Activated naive CD8-positive, alpha-beta T cell treated with anti-CD3 and anti-CD28 coated beads, Interleukin-2, amount 50 U/mL, for 16 hours (primary cell): ENCODE results near the gene PRKN.

Experiments used
- DNase-seq: peaks from one replicate; pipeline ENCODE4 v3.0.0-alpha.2; 2020; ENCODE audit warnings: low read depth, low spot score

The PRKN gene

GRCh38 chr6:161817881-161818280 is 909.7 kb downstream of the PRKN start:
- DNase-seq: no peak

- DNase-seq: no peak
These were observed 911.6 kb downstream of the PRKN start for GRCh38 chr6:161815965-161816364.

- no peak for DNase-seq
These were observed 914.4 kb downstream of the PRKN start for GRCh38 chr6:161813156-161813555.

- no peak for DNase-seq
These were observed 917.6 kb downstream of the PRKN start for GRCh38 chr6:161809971-161810370.

DNA sequence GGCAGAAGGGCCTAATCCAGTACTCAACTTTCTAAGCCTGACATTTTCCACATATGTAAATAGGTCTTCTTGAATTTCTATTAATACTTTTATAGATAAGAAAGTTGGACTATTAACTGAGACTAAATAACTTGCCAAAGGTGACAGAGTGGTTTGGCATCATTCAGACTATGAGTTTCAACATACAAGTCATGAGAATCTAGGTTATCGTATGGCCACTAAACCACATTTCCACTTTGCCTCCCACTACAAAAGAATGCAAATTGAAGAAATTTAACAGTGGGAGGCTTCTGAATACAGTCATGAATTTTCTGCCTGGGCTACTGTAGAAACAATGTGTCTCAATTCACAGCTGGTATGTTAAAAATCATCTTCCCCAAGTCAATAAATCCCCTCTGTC is 922.7 kb downstream of the PRKN start:
- DNase-seq: no peak

GRCh38 chr6:161803131-161803530 is 924.4 kb downstream of the PRKN start:
- no peak for DNase-seq

- no peak for DNase-seq
These were observed 925.3 kb downstream of the PRKN start for GRCh38 chr6:161802231-161802630.

- no peak for DNase-seq
These were observed 928.6 kb downstream of the PRKN start for GRCh38 chr6:161798844-161799394.

DNA sequence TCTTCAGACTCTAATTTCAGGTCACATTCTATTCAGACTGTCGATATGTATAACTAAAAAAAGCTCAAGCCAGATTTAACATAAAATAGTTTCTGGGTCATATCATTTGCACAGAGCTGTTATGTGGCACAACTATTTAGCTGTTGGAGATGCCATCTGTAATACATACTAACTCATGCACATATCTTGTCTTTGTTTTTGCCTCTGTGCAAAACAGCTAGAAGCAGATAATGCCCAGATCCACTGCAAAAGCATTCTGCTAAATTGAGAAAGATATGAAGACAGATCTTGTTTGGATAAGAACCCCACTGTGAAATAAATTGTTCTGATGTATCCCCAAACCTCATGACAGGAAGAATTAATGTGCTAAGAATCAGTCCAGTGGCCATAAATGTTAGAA is 930.9 kb downstream of the PRKN start:
- no peak for DNase-seq

GRCh38 chr6:161792851-161793493 is 934.6 kb downstream of the PRKN start:
- DNase-seq: no peak

GRCh38 chr6:161788531-161788930 is 939.0 kb downstream of the PRKN start:
- no peak for DNase-seq

DNA sequence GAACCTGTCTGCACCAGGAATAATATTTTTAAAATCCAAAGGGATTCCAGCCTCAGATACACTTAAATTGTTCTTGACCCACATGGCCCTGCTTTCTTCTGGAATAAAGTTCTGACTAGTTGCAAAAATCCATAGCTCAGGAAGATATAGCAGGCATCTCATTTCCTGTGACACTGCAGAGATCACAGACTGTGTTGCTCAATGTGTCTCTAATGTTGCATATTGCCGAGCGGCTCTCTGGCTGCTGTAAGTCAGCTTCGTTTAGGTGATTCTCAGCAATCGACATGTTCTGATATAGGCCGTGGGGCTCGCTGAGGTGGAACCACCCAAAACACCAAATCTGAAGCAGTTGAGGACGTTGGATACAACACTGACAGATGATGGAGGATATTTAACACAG is 955.4 kb downstream of the PRKN start:
- no peak for DNase-seq

DNA sequence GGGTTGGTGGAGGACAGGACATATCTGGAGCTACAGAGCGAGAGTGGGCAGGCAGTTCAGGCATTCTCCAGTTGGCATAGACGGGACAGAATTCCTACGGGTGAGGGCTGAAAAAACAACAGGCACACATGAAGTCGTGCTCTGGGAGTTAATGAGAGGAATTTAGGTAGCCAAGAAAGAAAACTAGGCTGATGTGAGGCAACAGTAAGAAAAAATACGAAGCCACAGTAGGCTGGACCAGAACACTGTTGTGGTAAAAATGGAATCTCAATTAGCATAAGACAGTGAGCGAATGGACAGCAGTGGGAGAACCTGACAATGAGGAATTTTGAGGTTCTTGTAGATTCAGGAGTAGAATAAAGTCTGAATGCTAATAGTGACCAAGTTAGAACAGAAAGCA is 965.6 kb downstream of the PRKN start:
- no peak for DNase-seq

- no peak for DNase-seq
These were observed 972.5 kb downstream of the PRKN start for GRCh38 chr6:161755080-161755479.

- DNase-seq: no peak
These were observed 976.9 kb downstream of the PRKN start for GRCh38 chr6:161750686-161751085.

DNA sequence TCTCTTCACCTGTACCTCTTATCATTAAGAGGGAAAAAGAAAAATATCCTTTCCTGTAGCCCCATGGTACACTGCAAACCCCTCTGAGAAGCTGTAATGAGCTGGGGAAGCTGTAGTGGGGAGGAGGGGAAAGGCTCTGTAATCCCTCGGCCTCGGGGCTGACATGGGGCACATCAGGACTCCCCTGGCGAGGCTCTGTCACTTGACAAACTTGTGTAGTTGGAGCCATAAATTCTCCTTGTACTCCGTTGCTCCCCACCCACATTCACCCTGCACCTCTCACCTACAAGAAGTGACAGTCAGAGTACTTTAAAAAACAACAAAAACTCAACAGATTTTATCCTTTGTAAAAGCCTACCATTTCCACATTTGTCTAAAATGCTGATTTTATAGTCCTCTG is 978.0 kb downstream of the PRKN start:
- no peak for DNase-seq

- no peak for DNase-seq
These were observed 978.8 kb downstream of the PRKN start for GRCh38 chr6:161748535-161749416.

DNA sequence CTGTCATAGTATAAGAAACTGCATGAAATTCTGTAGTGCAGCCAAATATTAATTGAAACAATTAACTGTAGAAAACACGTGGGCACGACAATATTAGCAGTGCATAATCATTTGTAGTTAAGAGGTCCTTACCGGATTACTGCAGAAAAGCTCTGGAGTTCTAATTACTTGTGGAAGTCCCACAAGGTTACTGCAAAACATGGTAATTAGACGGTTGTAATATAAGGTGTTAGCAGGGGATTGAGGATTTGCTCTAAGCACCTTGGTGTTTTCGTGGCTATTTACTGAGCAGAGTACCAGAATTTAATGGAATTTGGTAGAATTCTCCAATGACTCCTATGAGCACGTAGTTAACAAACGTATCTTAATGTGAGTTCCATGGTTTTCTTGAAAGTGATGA is 980.1 kb downstream of the PRKN start:
- no peak for DNase-seq

GRCh38 chr6:161745594-161746141 is 981.9 kb downstream of the PRKN start:
- DNase-seq: no peak

DNA sequence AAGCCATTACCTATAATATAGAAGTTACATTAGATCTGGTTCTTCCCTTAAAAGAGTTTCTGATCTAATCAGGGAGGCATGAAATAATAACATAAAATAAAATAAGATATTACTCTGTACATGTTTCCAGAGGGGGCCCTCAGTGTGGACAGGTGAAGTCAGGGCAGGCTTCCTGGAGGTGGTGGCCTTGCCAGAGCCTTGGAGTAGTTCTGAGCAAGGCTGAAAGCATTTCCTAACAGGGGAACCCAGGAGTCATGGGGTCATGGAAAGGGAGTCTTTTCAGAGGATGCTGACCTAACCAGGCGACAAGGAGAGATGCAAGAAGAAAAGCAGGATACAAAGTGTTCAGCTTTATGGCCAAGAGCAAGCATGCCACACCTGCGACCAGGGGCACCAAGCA is 982.4 kb downstream of the PRKN start:
- DNase-seq: no peak

- no peak for DNase-seq
These were observed 983.1 kb downstream of the PRKN start for GRCh38 chr6:161744211-161745067.
